HEK293T (cell line): ENCODE data around the gene NOP53.
"Not testable (repeated sequence)": the region's sequence is repeated elsewhere in the genome, so short reads cannot be mapped to it uniquely, and the experiment has no call there.

Experiments
- CTCF ChIA-PET: fragments of 350-600 bp; formaldehyde crosslinking; extraction: SDS; loops from one replicate; lab custom pipeline; 2021; ENCODE audit warnings: antibody characterized with exemption, inconsistent platforms; lab: Yijun Ruan, JAX
- POLR2A ChIA-PET: fragments of 350-600 bp; formaldehyde crosslinking; extraction: SDS; loops from one replicate; lab custom pipeline; 2020; ENCODE audit warnings: antibody characterized with exemption, inconsistent platforms; lab: Yijun Ruan, JAX
- DNase-seq: peaks from one replicate; pipeline ENCODE4 v3.0.0; 2012; ENCODE audit warnings: mixed read lengths; ENCODE audit errors: extremely low spot score
- ARNT ChIP-seq: fragments of 450-650 bp; IDR thresholded peaks from 2 replicates; pipeline ENCODE4 v1.6.1; 2017; ENCODE audit warnings: mild to moderate bottlenecking
- BHLHE40 ChIP-seq: fragments of 450-650 bp; IDR thresholded peaks from 2 replicates; pipeline ENCODE4 v1.6.1; 2016; ENCODE audit warnings: mild to moderate bottlenecking, moderate library complexity, borderline replicate concordance
- CTBP1 ChIP-seq: fragments of 450-650 bp; IDR thresholded peaks from 2 replicates; pipeline ENCODE4 v1.6.1; 2016; ENCODE audit warnings: borderline replicate concordance
- ELF4 ChIP-seq: fragments of 450-650 bp; IDR thresholded peaks from 2 replicates; pipeline ENCODE4 v1.6.1; 2017; ENCODE audit warnings: antibody characterized with exemption
- FOXA1 ChIP-seq: fragments of 450-650 bp; IDR thresholded peaks from 2 replicates; pipeline ENCODE4 v1.6.1; 2016; ENCODE audit warnings: mild to moderate bottlenecking
- FOXK2 ChIP-seq: fragments of 450-650 bp; IDR thresholded peaks from 2 replicates; pipeline ENCODE4 v1.6.1; 2016; ENCODE audit warnings: mild to moderate bottlenecking
- FOXM1 ChIP-seq: fragments of 450-650 bp; IDR thresholded peaks from 2 replicates; pipeline ENCODE4 v1.6.1; 2017; ENCODE audit warnings: mild to moderate bottlenecking, borderline replicate concordance
- HDGF ChIP-seq: fragments of 450-650 bp; IDR thresholded peaks from 2 replicates; pipeline ENCODE4 v1.6.1; 2017; ENCODE audit warnings: antibody characterized with exemption, borderline replicate concordance
- L3MBTL2 ChIP-seq: fragments of 450-650 bp; conservative IDR thresholded peaks from 2 replicates; pipeline ENCODE4 v1.6.1; 2016; ENCODE audit warnings: mild to moderate bottlenecking
- LEF1 ChIP-seq: fragments of 450-650 bp; IDR thresholded peaks from 2 replicates; pipeline ENCODE4 v1.6.1; 2017; ENCODE audit warnings: mild to moderate bottlenecking, borderline replicate concordance
- NFRKB ChIP-seq: fragments of 450-650 bp; IDR thresholded peaks from 2 replicates; pipeline ENCODE4 v1.6.1; 2016; ENCODE audit warnings: mild to moderate bottlenecking, moderate library complexity
- PKNOX1 ChIP-seq: fragments of 450-650 bp; IDR thresholded peaks from 2 replicates; pipeline ENCODE4 v1.6.1; 2016
- SP1 ChIP-seq: fragments of 450-650 bp; IDR thresholded peaks from 2 replicates; pipeline ENCODE4 v1.6.1; 2017
- SUZ12 ChIP-seq: fragments of 450-650 bp; IDR thresholded peaks from 2 replicates; pipeline ENCODE4 v1.6.1; 2016; ENCODE audit warnings: mild to moderate bottlenecking
- TARDBP ChIP-seq: fragments of 450-650 bp; IDR thresholded peaks from 2 replicates; pipeline ENCODE4 v1.6.1; 2016
- ZNF384 ChIP-seq: fragments of 450-650 bp; IDR thresholded peaks from 2 replicates; pipeline ENCODE4 v1.6.1; 2016

The NOP53 gene

DNA sequence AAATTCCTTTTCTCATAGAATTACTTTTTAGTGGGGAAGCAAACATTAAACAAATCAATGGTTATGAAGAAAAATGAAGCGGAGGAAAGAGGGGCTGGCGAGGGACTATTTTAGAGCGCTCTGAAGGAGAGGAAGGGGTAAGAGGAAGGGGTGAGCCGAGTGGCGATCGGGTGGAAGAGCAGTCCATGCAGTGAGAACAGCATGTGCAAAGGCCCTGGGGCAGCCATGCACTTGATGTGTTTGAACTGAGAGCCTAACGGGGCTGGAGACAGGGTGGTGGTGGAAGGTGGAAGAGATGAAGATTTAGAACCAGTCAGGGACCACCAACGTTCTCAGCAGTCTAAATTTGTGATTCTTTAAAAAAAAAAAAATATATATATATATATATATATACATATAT lies 14.4 kb upstream of the NOP53 start:
- ChIA-PET POLR2A (no interaction called here), CTCF (no interaction called here)
- DNase-seq = no peak
- TF ChIP-seq LEF1 (no peak), ARNT (no peak), ZNF384 (no peak), FOXK2 (no peak), NFRKB (no peak), HDGF (no peak), TARDBP (no peak), ELF4 (no peak), SP1 (no peak), SUZ12 (no peak), FOXA1 (no peak), BHLHE40 (no peak), FOXM1 (no peak), CTBP1 (no peak), PKNOX1 (no peak), L3MBTL2 (no peak)

- CTCF ChIA-PET = no interaction called here
- TF ChIP-seq NFRKB = no peak
- no peak for TF ChIP-seq L3MBTL2
- TF ChIP-seq HDGF = no peak
- TF ChIP-seq FOXA1 = no peak
- no peak for TF ChIP-seq ARNT
- TF ChIP-seq FOXM1 = no peak
- no peak for TF ChIP-seq PKNOX1
- TF ChIP-seq LEF1 = no peak
- no peak for TF ChIP-seq FOXK2
- no peak for TF ChIP-seq BHLHE40
- TF ChIP-seq ELF4 = no peak
- TF ChIP-seq TARDBP = no peak
- TF ChIP-seq SP1 = no peak
- TF ChIP-seq ZNF384 = no peak
- no peak for TF ChIP-seq SUZ12
- TF ChIP-seq CTBP1 = no peak
- POLR2A ChIA-PET = interaction anchor here (1.3 kb wide), 1 partner anchor 11 kb away, joined by 3 read pairs; no protein-coding TSS in a partner anchor
- DNase-seq = no peak
These were observed 10.2 kb upstream of the NOP53 start for GRCh38 chr19:47735131-47735530.

- no peak for TF ChIP-seq TARDBP
- TF ChIP-seq ELF4 = no peak
- no peak for TF ChIP-seq CTBP1
- TF ChIP-seq PKNOX1 = no peak
- TF ChIP-seq LEF1 = no peak
- TF ChIP-seq ARNT = no peak
- no peak for TF ChIP-seq FOXM1
- TF ChIP-seq ZNF384 = no peak
- no peak for TF ChIP-seq L3MBTL2
- no peak for TF ChIP-seq BHLHE40
- CTCF ChIA-PET = interaction anchor here (0.6 to 1.6 kb wide), 2 partner anchors 28 to 485 kb away, joined by 6 read pairs; partner anchors contain the start of genes CCDC9 and EHD2
- POLR2A ChIA-PET = no interaction called here
- DNase-seq = no peak
These were observed 4.4 kb upstream of the NOP53 start for GRCh38 chr19:47740866-47741519.

- ChIA-PET CTCF (interaction anchor here (1.0 kb wide), 1 partner anchor 29 kb away, joined by 3 read pairs; no protein-coding TSS in a partner anchor), POLR2A (no interaction called here)
- DNase-seq = no peak
- no peak for TF ChIP-seq PKNOX1
- TF ChIP-seq CTBP1 = no peak
- TF ChIP-seq ZNF384 = no peak
- no peak for TF ChIP-seq SP1
- TF ChIP-seq FOXA1 = no peak
- no peak for TF ChIP-seq ARNT
- TF ChIP-seq BHLHE40 = no peak
These were observed 3.7 kb upstream of the NOP53 start for GRCh38 chr19:47741544-47742140.

DNA sequence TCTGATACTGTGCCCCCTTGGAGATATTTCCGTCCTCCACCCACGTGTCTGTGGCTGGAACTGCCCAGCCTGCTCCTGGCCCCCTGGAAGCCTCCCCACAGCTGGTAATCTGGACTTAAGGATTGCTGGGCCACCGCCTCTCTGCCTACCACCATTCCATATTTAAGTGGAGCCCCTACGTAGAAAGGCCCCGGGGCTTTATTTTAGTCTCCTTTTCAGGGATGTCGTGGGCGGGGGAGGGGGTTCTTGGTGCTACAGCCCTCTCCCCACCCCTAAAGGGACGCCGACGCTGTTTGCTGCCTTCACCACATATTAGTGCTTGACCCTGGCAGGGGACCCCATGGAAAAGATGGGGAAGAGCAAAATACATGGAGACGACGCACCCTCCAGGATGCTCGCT lies 2.7 kb upstream of the NOP53 start:
- no peak for DNase-seq
- TF ChIP-seq NFRKB = no peak
- no peak for TF ChIP-seq HDGF
- TF ChIP-seq ARNT = no peak
- no peak for TF ChIP-seq ZNF384
- no peak for TF ChIP-seq ELF4
- no peak for TF ChIP-seq TARDBP
- TF ChIP-seq LEF1 = no peak
- CTCF ChIA-PET = interaction anchor here (0.8 to 3.6 kb wide), 4 partner anchors 18 to 31 kb away, joined by 3 to 21 read pairs (median 3); partner anchors contain the start of gene EHD2
- POLR2A ChIA-PET = interaction anchor here (0.6 to 3.2 kb wide), 4 partner anchors 11 to 314 kb away, joined by 3 to 19 read pairs (median 4); partner anchors contain the start of gene EHD2

GRCh38 chr19:47746129-47746528 lies 783 bp downstream of the NOP53 start:
- ChIA-PET POLR2A (interaction anchor here (0.7 to 3.2 kb wide), 2 partner anchors 11 to 33 kb away, joined by 3 to 19 read pairs; partner anchors contain the start of gene EHD2), CTCF (interaction anchor here (0.6 to 3.6 kb wide), 3 partner anchors 19 to 200 kb away, joined by 3 to 21 read pairs (median 3); partner anchors contain the start of gene EHD2)
- DNase-seq = not testable (repeated sequence)
